Neuronal stem cell (in vitro differentiated cells): ENCODE results near the gene TFAP2E.

Experiments used
- DNase-seq: peaks from one replicate; pipeline ENCODE4 v3.0.0-alpha.2; 2013; ENCODE audit warnings: low spot score
- H2AFZ ChIP-seq: one replicate; pipeline ENCODE4 v1.6.1; 2013; ENCODE audit warnings: mild to moderate bottlenecking, low read length, inconsistent platforms
- H2AK5ac ChIP-seq: 2 replicates; pipeline ENCODE4 v1.6.1; 2013; ENCODE audit warnings: low read depth, mild to moderate bottlenecking, inconsistent platforms, low read length, moderate library complexity, mixed read lengths
- H2BK120ac ChIP-seq: 2 replicates; pipeline ENCODE4 v1.6.1; 2013; ENCODE audit warnings: low read depth, mild to moderate bottlenecking, inconsistent platforms, low read length, moderate library complexity, mixed read lengths
- H2BK12ac ChIP-seq: one replicate; pipeline ENCODE4 v1.6.1; 2013; ENCODE audit warnings: low read length, inconsistent platforms
- H2BK15ac ChIP-seq: 2 replicates; pipeline ENCODE4 v1.6.1; 2013; ENCODE audit warnings: mild to moderate bottlenecking, low read length, inconsistent platforms, mixed read lengths
- H2BK5ac ChIP-seq: one replicate; pipeline ENCODE4 v1.6.1; 2013; ENCODE audit warnings: inconsistent platforms, mild to moderate bottlenecking, low read length, moderate library complexity
- H3K14ac ChIP-seq: one replicate; pipeline ENCODE4 v1.6.1; 2013; ENCODE audit warnings: low read length, inconsistent platforms
- H3K18ac ChIP-seq: 2 replicates; pipeline ENCODE4 v1.6.1; 2013; ENCODE audit warnings: low read length, inconsistent platforms
- H3K23ac ChIP-seq: 2 replicates; pipeline ENCODE4 v1.6.1; 2013; ENCODE audit warnings: low read depth, mild to moderate bottlenecking, mixed read lengths, low read length, inconsistent platforms; ENCODE audit not compliant: poor library complexity
- H3K27ac ChIP-seq: replicated peaks from 3 replicates; pipeline ENCODE4 v1.5.1; 2013; ENCODE audit warnings: low read length, inconsistent platforms
- H3K27me3 ChIP-seq, 3 experiments: 2 replicates each; pipeline ENCODE4 v1.6.1; 2013; ENCODE audit warnings: low read length in 3 of 3, mild to moderate bottlenecking in 2 of 3, inconsistent platforms in 1 of 3, low read depth in 1 of 3, mixed read lengths in 1 of 3, moderate library complexity in 1 of 3; ENCODE audit not compliant: control insufficient read depth in 3 of 3, insufficient read depth in 3 of 3
- H3K36me3 ChIP-seq, 2 donors: replicated peaks in 1 of 2; 2 replicates each; pipeline ENCODE4 v1.6.1; 2013; ENCODE audit warnings: low read length in 2 of 2; ENCODE audit not compliant: control insufficient read depth in 2 of 2, insufficient read depth in 2 of 2
- H3K4ac ChIP-seq: 2 replicates; pipeline ENCODE4 v1.6.1; 2013; ENCODE audit warnings: inconsistent platforms, mild to moderate bottlenecking, low read length, moderate library complexity
- H3K4me1 ChIP-seq, 2 donors: 1 replicate in 1 of 2; 2 replicates in 1 of 2; pipeline ENCODE4 v1.6.1; 2013; ENCODE audit warnings: low read length in 2 of 2, low read depth in 1 of 2; ENCODE audit not compliant: control insufficient read depth in 2 of 2, insufficient read depth in 1 of 2
- H3K4me2 ChIP-seq: one replicate; pipeline ENCODE4 v1.6.1; 2013; ENCODE audit warnings: mild to moderate bottlenecking, low read length, inconsistent platforms; ENCODE audit not compliant: insufficient read depth, poor library complexity, severe bottlenecking
- H3K4me3 ChIP-seq, 2 donors: 2 replicates each; pipeline ENCODE4 v1.5.1; 2013; ENCODE audit warnings: low read length in 2 of 2, mild to moderate bottlenecking in 2 of 2, inconsistent platforms in 1 of 2, moderate library complexity in 1 of 2
- H3K79me1 ChIP-seq: one replicate; pipeline ENCODE4 v1.6.1; 2013; ENCODE audit warnings: low read depth, mild to moderate bottlenecking, inconsistent platforms, low read length, moderate library complexity
- H3K9ac ChIP-seq: one replicate; pipeline ENCODE4 v1.6.1; 2013; ENCODE audit warnings: mild to moderate bottlenecking, low read depth, low read length, inconsistent platforms; ENCODE audit not compliant: poor library complexity
- H3K9me3 ChIP-seq, 2 donors: replicated peaks in 1 of 2; 2 replicates each; pipeline versions ENCODE3 to v1.6.1; 2013; ENCODE audit warnings: low read length in 2 of 2, mild to moderate bottlenecking in 2 of 2, inconsistent platforms in 1 of 2, low read depth in 1 of 2, mixed read lengths in 1 of 2, moderate library complexity in 1 of 2; ENCODE audit not compliant: control insufficient read depth in 2 of 2, insufficient read depth in 1 of 2
- H4K8ac ChIP-seq: one replicate; pipeline ENCODE4 v1.6.1; 2013; ENCODE audit warnings: low read depth, mild to moderate bottlenecking, inconsistent platforms, low read length, moderate library complexity
- H4K91ac ChIP-seq: one replicate; pipeline ENCODE4 v1.6.1; 2013; ENCODE audit warnings: low read length, low read depth, mild to moderate bottlenecking, inconsistent platforms; ENCODE audit not compliant: poor library complexity
- WGBS, 2 donors: extraction: QIAGEN DNeasy Blood & Tissue Kit; methylation state at CpG; one replicate each; pipeline ENCODE4 v1.1.7; 2013; ENCODE audit warnings: missing lambda C conversion rate in 2 of 2, mixed read lengths in 1 of 2; ENCODE audit not compliant: insufficient read length in 2 of 2, insufficient replicate concordance in 1 of 2; ENCODE audit errors: extremely low coverage in 2 of 2; 5-methylcytosine and 5-hydroxymethylcytosine counted together

The TFAP2E gene

DNA sequence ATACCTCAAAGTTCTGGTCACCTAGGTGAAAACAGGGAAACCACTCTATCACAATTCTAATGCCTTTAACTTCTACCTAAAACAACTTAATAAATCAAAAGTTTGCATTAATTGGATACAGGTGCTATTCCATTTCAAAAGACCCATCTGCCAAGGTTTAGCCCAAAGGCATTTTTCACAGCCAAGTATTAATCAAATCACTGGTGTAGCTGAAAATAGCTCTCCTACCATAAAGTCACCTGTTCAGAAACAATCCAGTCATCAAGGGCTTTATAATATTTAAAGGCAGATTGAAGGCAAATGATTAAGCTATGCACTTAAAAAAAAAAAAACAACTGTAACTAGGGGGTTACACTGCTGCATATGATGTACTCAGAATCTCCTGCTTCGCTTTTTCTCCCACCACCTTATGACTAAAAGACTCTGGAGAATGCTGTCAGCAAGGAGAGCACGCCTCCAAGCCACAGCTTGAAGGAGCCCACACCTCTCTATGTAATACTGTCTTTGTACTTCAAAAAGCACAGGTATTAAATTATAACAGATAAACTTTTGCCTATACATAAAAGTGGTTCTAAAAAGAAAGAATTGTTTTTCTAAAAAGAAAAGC, 36.5 kb upstream of the TFAP2E start:
- Histone ChIP-seq H2BK5ac (no peak overlapping the region), H2AK5ac (no peak overlapping the region), H3K79me1 (no peaks in the 10 kb centered on the region), H2AFZ (no peak overlapping the region), H2BK12ac (no peak overlapping the region), H2BK120ac (no peak overlapping the region), H2BK15ac (no peak overlapping the region), H4K91ac (no peak overlapping the region), H3K4me3 (no peak overlapping the region), H3K23ac (no peak overlapping the region), H3K4ac (no peak overlapping the region), H3K36me3 (peaks cover 2 to 42% of the 10 kb centered on the region in 2 donors), H3K18ac (no peak overlapping the region), H3K9me3 (peaks cover 0 to 11% of the 10 kb centered on the region in 2 donors), H3K27ac (no peak overlapping the region), H3K4me1 (peaks cover 13 to 17% of the 10 kb centered on the region in 2 donors), H3K27me3 (no peaks in the 10 kb centered on the region), H4K8ac (no peak overlapping the region), H3K14ac (no peak overlapping the region), H3K9ac (no peak overlapping the region), H3K4me2 (no peak overlapping the region)
- WGBS, 2 donors, result no CpG with 5 or more reads among the region's 2 CpGs
- no peak for DNase-seq

DNA sequence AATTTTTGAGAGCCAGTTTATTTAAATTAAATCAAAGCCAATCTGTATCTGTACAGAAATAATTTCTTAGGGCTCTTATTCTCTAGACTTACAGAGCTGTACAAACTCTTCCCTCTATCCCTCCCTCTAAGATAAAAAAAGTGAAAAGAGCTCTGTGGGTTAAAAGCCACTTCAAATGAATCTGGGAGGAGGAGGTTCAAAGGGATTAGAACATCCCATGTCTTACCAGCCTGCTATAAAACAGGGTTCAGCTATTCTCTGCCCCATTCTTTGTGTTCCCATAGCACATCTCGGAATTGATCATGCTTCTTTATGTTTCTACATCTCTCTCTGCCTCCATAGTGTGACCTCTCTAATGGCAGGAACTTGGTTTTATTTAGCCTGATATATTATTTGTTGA, 35.3 kb upstream of the TFAP2E start:
- no peak overlapping the region for H3K9ac ChIP-seq

DNA sequence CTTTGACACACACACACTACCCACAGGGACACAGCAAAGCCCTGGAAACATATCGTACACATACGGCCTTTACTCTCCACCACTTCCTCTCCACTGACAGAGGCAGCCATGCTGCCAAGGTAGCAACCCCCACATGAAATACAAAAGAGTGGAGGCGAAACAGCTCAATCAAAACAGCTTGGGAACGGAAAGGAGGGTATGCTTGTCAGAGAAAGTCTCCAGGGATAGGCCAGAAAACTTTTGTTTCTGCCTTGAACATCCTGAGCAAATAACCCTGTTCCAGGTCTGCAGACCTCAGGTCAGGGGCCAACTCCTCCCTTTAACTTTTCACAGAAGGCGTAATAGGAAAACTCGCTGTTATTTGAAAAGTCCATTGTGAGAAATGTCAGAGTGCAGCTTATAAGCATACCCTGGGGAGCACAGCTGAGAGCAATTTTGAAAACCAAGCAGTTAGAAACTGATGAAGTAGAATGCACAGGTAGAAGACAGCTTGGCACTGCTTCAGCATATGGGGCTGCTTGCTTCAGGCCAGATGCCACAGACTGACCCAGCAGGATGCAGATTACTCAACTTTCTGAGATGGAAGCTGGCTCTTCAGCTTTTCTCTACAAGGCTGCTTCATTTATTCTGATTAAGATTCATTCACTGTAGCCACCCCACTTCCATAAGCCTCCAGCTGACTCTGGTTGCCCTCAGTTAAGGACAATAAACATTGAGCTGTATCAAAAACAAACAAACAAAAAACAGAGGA, 33.9 kb upstream of the TFAP2E start:
- H2AFZ ChIP-seq, result no peak overlapping the region
- no peak overlapping the region for H3K14ac ChIP-seq
- no peak overlapping the region for H2BK5ac ChIP-seq
- H3K4me3 ChIP-seq, result no peak overlapping the region
- H3K9ac ChIP-seq, result no peak overlapping the region
- H3K9me3 ChIP-seq, result no peaks in the 10 kb centered on the region
- no peak overlapping the region for H2BK15ac ChIP-seq
- no CpG with 5 or more reads among the region's 6 CpGs for WGBS, 2 donors
- peak; percentile 32 for DNase-seq
- no peak overlapping the region for H2AK5ac ChIP-seq
- no peak overlapping the region for H3K4me2 ChIP-seq
- peak overlapping the region; percentile 77 for H3K27ac ChIP-seq
- H3K18ac ChIP-seq, result no peak overlapping the region
- H3K79me1 ChIP-seq, result no peaks in the 10 kb centered on the region
- no peak overlapping the region for H3K23ac ChIP-seq
- no peak overlapping the region for H4K91ac ChIP-seq
- H2BK12ac ChIP-seq, result no peak overlapping the region
- peaks cover 13 to 17% of the 10 kb centered on the region in 2 donors for H3K4me1 ChIP-seq
- peaks cover 2 to 42% of the 10 kb centered on the region in 2 donors for H3K36me3 ChIP-seq
- H3K27me3 ChIP-seq, result peaks cover 0 to 9% (median 0%) of the 10 kb centered on the region in 3 experiments
- H2BK120ac ChIP-seq, result no peak overlapping the region
- no peak overlapping the region for H3K4ac ChIP-seq
- H4K8ac ChIP-seq, result no peak overlapping the region

More for the DNA sequence above, 35.3 kb upstream of the TFAP2E start:
- no peak overlapping the region for H3K4me2 ChIP-seq
- H3K27ac ChIP-seq, result peak overlapping the region; percentile 52
- WGBS, 2 donors, result no CpG with 5 or more reads among the region's 1 CpG
- H2AK5ac ChIP-seq, result no peak overlapping the region
- peaks cover 2 to 45% of the 10 kb centered on the region in 2 donors for H3K36me3 ChIP-seq
- H2BK15ac ChIP-seq, result no peak overlapping the region
- no peak overlapping the region for H3K4me3 ChIP-seq
- H3K79me1 ChIP-seq, result no peaks in the 10 kb centered on the region
- no peak overlapping the region for H2AFZ ChIP-seq
- no peak overlapping the region for H3K23ac ChIP-seq
- H3K14ac ChIP-seq, result no peak overlapping the region
- H3K18ac ChIP-seq, result no peak overlapping the region
- no peak overlapping the region for H3K4ac ChIP-seq
- no peak overlapping the region for H4K8ac ChIP-seq
- H3K4me1 ChIP-seq, result peaks cover 13 to 17% of the 10 kb centered on the region in 2 donors
- H2BK5ac ChIP-seq, result no peak overlapping the region
- no peaks in the 10 kb centered on the region for H3K27me3 ChIP-seq
- no peak overlapping the region for H4K91ac ChIP-seq
- no peak overlapping the region for H2BK12ac ChIP-seq
- H3K9me3 ChIP-seq, result peaks cover 0 to 6% of the 10 kb centered on the region in 2 donors
- no peak for DNase-seq
- H2BK120ac ChIP-seq, result no peak overlapping the region

DNA sequence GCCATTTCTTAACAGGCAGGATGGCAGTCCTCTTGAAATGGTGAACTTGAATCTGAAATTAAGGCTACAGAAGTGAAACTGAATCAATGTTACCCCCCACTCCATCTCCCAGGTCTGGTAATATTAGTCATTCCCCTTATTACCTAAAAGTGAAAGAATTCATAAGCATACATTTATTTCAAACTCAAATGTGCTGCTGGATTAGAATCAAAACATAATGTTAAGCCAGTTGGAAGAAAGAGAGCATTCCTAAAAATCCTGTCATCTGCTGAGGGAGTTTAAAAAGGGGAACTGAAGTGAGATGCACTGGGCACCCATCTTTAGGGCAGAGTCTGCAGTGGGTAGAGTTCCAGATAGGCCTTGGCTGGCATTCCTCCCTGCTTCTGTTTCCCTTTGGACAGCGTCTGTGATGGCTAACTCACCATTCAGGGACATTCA, 33.3 kb upstream of the TFAP2E start:
- Histone ChIP-seq H4K91ac (no peak overlapping the region), H3K14ac (no peak overlapping the region), H2BK120ac (no peak overlapping the region), H3K9me3 (no peaks in the 10 kb centered on the region), H2AK5ac (no peak overlapping the region), H3K79me1 (no peaks in the 10 kb centered on the region), H3K27ac (peak overlapping the region; percentile 77), H3K4ac (no peak overlapping the region), H3K18ac (no peak overlapping the region), H3K36me3 (peaks cover 2 to 46% of the 10 kb centered on the region in 2 donors), H4K8ac (no peak overlapping the region), H3K23ac (no peak overlapping the region), H2BK5ac (no peak overlapping the region), H3K4me2 (no peak overlapping the region), H3K27me3 (peaks cover 0 to 9% (median 0%) of the 10 kb centered on the region in 3 experiments), H3K4me1 (peaks cover 15 to 19% of the 10 kb centered on the region in 2 donors), H3K4me3 (no peak overlapping the region), H2AFZ (no peak overlapping the region), H2BK12ac (no peak overlapping the region), H2BK15ac (no peak overlapping the region), H3K9ac (no peak overlapping the region)
- DNase-seq, result no peak
- WGBS, 2 donors, result no CpG with 5 or more reads among the region's 1 CpG
